ENCODE measurements around the gene ENO2.
A peak's percentile ranks its signal among the peaks of the same experiment; 100 is the strongest.

Gene ENO2

DNA sequence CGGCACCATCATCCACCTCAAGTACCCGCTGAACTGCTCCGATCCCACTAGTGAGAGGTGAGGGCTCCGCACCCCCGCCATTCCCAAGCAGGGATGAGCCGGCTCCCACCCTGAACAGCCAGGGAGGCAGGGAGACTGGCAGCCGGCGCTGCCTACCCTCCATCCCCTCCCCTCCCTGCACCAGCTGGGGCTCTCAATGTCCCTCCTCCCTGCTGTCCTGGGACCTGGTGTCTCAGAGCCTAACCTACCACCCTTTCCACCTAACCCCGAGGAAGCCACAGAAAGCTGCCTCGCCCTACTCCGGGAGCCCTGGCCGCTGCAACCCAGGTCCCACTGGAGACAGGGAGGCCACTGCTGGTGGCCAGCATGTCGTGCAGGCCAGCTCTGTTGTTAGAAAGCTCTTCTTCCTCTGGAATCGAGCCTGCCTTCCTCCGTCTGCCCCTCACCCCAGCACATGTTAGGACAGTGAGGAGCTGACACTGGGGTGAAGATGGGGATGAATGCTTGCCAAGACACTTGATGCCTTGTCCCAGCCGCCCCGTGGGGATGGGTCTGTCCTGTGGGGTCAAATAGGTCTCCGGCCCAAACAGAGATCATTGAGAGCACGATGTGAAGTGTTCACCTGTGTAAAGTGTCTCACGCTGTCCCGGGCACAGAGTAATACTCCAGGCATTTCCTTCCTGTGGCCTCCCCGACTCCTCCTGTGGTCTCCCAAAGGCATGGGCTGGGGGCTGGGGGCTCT, 37.9 kb downstream of the ENO2 start:
- DNase-seq: no peak

DNA sequence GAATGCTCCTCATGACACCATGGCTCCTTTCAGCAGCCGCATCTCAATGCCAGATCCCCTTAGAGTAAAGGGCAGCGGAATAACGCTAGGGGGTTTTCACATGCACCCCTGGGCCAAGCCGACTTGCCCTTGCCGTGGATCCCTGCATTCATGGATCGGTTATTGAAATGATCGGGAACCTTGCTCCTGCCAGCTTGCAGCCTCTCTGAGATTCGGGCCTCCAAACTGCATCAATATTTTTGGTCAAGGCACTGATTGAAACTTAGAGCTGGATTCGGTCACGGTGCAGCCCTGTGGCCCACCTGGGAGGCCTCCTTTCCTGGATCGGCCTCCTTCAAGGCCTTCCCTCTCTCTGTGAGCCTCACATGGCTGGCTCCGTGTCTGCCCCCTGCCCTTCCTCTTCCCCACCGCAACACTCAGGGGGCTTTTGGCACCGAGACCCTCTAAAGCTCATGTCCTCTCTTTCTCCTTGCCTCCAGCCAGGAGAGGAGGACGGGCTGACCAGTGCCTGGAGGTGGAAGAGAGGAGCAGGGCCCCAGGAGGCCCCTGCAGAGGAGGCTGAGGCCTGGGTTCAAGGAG, 38.6 kb downstream of the ENO2 start:
- DNase-seq: no peak

DNA sequence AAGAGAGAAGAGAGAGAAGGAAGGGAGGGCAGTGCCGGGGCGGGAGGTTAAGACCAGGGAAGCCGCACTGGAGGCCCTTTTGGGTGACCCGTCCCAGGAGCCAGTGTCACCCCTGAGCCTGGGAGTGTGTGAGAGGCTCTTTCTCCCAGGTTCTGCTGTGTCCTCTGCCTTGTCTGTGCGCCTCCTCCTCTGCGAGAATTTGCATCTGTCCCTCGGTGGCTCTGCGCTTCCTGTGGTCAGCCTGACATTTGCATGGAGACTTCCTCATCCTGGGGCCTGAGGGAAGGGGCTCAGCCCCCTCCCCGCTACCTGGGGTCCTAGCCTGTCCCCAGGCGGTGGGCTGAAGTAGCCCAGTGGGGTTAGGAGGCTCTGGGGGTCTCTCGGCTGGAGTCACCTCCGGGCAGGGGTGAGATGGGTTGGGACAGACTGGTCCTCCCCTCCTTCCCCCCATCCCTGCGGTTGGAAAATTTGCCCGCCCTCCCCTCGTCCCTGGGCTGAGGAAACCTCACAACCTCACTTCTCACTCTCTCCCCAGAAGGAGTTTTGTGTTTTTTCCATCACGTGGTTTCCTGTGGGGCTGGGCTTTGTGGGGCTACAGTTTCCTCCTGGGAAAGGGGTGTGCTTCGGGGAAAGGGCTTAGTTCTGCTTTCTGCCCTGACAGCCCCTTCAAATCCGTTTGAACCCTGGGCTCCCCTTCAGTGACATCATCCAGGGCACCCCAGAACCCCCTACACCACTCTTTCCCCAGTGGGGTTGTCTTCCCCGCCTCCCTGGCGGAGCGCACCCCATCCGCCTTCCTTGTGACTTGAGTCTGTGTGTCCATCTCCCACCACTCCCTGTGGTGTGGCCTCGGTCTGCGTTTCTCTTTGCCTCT, 39.3 kb downstream of the ENO2 start:
- no peak for DNase-seq

DNA sequence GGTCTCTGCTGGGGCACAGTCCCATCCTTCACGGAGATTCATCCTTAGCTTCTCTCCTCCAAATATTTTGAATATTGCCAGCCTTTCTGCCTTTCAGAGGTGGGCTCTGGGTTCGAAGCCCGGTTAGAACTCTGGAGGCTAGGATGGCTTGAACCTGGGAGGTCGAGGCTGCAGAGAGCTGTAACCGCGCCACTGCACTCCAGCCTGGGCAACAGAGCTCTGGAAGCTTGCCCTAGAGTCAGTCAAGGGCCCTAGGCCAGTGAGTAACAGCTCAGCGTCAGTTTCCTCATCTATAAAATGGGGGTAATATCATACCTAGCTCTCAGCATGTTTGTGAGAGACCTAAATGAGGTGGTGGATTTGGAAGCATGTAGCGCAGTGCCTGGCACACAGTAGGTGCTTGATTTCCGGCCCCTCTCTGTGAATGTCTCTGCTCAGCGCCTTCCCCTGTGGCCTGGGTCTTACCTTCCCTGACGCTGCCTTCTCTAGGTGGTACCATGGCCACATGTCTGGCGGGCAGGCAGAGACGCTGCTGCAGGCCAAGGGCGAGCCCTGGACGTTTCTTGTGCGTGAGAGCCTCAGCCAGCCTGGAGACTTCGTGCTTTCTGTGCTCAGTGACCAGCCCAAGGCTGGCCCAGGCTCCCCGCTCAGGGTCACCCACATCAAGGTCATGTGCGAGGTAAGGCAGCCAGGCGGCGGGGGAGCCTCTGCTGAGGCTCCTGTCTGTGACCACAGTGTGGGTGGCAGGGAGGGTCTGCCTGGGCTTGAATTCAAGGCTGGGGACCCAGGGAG, 40.1 kb downstream of the ENO2 start:
- DNase-seq: no peak

DNA sequence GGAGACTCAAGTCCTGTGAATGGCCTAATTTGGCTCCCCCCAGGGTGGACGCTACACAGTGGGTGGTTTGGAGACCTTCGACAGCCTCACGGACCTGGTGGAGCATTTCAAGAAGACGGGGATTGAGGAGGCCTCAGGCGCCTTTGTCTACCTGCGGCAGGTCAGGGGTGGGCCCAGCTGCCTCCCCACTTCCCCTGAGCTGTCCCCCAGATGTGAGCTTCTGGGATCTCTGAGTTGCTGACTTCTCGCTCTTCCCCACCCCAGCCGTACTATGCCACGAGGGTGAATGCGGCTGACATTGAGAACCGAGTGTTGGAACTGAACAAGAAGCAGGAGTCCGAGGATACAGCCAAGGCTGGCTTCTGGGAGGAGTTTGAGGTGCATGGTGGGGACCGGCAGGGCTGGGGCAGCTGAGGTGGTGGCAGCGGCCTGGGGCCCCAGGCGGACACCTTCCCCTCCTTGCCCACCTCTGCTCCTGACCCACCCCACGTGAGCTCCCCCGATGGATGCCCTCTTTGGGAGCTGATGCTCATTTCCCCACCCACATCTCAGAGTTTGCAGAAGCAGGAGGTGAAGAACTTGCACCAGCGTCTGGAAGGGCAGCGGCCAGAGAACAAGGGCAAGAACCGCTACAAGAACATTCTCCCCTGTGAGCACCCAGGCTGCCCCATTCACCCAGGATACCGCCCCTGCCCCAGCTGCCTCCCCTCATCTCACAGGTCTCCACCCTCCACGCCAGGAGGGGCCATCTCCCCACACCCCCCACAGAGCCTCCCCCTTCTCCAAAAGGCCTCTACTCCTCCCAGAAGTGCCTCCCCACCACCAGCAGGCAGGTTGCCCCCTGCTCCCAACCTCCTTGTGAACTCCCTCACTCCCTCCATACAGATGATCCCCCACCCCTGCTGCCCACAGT, 41.0 kb downstream of the ENO2 start:
- DNase-seq: no peak

DNA sequence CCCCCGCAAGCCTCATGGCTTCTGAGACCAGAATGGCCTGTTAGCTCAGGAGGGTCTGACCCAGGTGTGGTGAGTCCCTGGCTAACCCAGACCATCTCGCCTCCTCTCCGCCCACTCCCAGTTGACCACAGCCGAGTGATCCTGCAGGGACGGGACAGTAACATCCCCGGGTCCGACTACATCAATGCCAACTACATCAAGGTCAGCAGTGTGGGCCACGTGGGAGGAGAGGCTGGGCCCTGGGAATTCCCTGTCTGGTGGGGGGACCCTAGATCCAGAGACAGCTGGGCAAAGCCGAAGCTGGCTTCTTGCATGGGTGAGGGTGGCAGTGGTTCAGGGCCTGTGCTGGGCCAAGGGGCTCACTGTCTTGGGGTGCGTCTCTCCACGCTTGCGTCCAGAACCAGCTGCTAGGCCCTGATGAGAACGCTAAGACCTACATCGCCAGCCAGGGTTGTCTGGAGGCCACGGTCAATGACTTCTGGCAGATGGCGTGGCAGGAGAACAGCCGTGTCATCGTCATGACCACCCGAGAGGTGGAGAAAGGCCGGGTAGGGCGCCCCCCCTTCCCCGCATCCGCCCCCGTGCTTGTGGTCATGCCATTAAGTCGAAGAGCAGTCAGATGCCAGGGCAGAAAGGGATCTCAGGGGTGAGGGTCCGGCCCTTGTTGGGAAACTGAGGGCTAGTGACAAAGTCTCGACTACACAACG, 41.8 kb downstream of the ENO2 start:
- no peak for DNase-seq

DNA sequence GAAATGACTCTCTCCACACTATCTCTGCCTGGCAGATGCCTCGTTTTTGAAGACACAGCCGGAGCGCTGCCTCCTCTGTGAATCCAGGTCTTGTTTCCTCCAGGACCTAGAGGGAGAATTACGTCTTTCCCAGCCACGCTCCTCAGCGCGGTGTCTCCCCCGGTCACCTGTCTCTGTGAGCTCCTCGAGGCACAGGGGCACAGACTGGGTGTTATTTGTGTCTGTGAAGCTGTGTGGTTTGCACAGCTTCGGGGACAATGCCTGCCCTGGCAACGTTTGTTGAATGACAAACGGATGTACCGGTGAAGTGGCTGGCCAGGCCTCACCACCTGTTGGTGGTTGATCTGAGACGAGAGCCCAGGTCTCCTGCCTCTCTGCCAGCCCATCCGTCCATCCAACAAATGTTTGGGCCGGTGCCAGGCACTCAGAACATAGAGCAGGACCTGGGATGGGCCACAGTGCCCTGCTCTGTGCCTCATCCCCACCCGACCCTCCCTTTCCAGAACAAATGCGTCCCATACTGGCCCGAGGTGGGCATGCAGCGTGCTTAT, 42.8 kb downstream of the ENO2 start:
- no peak for DNase-seq

DNA sequence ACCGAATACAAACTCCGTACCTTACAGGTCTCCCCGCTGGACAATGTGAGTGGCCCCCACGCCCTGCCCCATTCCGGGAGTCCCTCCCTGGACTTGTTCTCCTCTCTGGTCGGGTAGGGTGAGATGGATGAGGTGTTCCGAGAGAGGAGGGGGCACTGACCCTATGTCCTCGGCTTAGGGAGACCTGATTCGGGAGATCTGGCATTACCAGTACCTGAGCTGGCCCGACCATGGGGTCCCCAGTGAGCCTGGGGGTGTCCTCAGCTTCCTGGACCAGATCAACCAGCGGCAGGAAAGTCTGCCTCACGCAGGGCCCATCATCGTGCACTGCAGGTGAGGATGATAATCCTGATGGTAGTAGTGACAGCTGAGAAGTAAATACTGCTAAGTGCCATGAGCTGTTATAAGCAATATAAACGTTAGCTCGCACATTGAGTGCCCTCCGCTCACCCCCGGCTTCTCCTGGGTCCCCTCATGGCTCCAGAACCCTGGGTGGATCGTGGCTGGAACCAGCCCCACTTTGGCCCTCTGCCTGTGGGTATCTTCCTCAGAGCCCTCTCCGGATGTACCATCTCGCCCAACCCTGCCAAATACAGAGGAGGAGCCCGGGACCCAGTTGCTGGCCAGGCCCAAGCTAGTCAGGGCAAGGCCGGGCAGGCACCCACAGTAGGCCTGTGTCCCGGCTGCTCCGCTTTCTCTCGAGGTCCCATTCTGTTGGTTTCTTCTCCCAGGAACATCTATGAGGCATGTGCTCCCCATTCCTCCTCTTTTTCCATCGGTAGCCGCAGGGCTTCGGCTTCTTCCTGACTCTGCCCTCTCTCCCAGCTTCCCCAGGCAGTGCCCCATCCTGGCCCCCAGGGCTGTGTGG, 43.6 kb downstream of the ENO2 start:
- no peak for DNase-seq

DNA sequence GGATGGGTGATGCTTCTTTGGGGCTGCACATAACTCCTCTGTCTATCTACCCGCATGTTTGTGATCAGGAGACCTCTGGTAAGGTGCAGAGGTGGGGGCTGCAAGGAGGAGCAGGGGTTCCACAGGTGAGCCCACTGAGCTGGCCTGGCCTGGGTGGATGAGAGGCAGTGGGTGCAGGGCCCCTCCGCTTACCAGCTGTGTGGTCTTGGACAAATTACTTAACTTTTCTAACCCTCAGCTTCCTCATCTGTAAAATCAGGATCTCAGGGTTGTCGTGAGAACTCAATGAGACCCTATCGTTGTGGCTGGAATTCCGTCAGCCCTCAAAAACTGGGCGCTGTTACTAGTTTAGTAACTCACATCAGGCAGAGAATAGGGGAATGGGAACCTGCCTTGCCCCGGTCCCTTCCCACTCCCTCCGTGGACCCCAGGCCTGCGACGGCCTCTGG, 44.3 kb downstream of the ENO2 start:
- no peak for DNase-seq

DNA sequence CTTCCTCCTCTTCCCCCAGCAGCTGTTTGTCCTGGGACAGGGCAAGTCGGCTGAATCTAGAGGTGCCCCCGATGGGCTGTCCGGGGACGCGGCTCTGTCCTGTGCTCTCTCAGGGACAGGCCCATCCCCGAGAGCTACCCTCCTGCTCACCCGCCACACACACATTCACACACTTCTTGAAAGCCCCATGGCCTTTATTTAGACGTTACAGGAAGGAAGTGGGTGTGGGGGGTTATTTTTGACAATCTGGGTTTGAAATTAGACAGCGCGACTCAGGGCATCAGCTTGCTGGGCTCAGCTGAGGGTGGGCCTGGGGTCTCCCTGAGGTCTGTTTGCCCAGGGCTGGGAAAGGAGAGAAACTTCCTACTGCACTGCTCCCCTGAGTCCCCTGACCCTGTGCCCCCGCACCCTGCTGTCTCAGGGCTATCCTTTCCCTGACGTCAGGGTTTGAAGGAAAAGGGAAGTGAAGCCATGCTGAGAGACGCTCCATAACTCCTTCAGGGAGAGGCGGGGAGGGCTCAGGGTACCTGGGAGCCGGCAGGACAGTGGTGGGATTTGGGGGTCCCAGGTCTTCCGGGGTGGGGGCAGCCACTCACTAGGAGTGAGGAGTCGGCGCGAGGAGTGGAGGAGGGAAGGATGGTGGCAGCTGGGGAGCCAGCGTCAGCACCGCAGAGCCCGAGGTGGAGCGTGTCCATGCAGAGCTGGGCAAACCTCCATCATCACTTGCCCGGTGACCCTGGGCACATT, 44.9 kb downstream of the ENO2 start:
- no peak for DNase-seq

DNA sequence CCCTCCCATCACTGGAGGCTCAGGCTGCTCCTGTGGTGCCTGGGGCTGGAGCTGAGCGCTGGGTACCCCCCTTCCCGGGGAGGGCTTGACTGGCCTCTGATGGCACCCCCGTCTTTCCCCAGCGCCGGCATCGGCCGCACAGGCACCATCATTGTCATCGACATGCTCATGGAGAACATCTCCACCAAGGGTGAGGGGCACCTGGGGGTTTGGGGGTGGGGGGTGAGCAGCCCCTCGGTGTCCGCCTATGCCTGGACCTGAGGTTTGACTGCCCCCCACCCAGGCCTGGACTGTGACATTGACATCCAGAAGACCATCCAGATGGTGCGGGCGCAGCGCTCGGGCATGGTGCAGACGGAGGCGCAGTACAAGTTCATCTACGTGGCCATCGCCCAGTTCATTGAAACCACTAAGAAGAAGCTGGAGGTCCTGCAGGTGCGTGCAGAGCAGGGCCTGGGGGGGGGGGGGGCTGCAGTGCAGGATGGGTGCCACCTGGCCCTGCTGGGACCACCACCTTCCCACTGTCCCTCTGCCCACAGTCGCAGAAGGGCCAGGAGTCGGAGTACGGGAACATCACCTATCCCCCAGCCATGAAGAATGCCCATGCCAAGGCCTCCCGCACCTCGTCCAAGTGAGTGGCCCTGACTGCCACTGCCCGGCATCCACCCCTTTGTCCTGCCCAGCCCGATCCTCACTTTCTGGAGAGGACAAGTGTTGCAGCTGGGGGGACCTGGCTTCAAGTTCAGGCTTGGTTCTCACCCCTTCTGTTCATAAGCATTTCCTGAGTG, 45.6 kb downstream of the ENO2 start:
- DNase-seq: no peak

DNA sequence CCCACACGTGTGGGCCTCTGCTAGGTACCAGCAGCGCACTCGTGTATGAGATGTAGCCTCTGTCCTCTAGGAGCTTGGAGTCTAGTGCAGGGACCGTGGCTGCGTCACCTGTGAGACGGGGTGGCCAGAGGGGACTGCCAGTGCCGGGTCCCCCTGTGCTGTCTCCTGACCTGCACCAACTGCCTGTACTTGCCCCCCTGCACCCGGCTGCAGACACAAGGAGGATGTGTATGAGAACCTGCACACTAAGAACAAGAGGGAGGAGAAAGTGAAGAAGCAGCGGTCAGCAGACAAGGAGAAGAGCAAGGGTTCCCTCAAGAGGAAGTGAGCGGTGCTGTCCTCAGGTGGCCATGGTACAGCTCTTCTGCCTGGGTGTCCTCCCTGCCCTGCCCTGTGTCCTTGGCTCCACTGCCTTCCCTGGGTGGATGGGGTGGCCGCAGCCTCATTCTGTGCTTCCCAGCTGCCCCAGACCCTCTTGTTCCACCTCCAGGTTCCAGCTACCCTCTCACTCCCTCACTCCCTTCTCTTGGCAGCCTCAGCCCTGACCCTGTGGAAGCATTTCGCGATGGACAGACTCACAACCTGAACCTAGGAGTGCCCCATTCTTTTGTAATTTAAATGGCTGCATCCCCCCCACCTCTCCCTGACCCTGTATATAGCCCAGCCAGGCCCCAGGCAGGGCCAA, 46.4 kb downstream of the ENO2 start:
- DNase-seq: no peak

DNA sequence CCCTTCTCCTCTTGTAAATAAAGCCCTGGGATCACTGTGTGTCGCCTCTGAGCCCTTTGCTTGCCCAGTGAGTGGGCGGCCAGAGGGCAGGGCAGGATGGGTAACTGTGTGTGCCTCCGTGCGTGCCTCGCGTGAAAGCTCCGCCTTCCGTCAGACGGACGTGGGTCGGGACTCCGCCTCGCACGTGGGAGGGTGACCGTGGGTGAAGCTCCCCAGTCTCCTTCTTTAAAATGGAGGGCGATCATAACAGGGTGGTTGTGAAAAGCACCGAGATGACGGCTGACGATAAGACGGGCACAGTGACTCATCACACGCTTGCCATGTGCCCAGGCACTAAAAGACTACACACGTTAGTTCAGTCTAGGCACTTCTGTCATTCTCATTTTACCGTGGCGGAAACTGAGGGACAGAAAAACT, 46.9 kb downstream of the ENO2 start:
- no peak for DNase-seq

DNA sequence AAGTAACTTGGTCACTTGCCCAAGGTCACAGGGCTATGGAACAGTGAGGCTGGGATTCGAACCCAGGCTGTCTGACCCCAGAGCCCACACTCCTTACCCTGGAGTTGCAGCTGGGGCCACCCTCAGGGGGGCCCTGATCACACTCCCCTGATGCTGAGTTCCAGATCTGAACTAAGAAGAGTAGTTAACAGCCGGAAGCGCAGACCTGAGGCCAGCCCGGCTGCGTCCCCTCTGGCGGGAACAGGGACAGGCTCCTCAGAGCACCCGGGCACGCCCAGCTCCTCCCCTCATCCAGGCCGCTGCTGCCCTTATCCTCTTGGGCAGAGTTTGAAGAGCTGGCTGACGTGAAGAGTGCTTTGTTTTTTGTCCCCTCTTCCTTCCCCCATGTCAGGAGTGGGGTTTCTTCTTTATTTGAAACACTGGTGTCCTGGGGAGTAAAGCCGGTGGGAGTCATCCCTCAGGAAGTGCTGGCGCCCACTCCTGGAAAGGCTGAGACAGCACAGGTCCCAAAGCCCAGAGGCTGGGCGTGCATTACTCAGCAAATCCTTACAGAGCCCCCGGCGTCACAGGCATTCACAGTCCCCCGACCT, 47.4 kb downstream of the ENO2 start:
- DNase-seq: peak; percentile 48

DNA sequence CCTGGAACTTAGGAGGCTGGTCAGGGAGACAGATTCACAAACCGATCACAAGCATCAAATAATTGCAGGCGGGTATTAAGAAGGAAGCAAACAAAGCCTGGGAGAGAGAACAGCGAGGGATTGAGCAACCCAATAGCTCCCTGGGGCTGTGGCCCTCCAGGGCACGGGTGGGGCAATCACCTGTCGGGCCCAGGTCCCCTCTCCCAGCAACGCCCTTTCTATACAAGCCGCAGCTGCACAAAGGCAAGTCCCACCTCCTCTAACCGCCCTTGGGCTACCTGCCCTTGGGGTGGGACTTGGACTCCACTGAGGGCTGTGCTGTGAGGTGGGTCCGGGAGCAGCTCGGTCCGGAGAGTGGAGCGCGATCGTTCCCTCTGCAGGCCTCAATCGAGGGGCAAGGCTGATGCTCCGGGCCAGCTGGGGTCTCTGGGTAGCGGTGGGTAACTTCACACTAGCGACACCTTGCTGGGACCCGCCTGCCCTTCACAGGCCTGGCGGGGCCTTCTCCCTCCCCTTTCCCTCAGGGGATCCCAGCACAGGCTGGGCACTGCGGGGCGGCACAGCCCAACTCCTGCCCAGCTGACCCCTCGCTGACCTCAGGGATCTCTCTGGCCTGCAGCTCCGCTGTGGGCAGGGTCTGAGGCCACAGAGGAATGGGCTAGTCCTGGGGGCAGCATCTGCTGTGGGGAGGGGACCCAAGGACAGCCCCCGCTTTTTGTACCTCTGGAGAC, 48.1 kb downstream of the ENO2 start:
- DNase-seq: peak; percentile 44

DNA sequence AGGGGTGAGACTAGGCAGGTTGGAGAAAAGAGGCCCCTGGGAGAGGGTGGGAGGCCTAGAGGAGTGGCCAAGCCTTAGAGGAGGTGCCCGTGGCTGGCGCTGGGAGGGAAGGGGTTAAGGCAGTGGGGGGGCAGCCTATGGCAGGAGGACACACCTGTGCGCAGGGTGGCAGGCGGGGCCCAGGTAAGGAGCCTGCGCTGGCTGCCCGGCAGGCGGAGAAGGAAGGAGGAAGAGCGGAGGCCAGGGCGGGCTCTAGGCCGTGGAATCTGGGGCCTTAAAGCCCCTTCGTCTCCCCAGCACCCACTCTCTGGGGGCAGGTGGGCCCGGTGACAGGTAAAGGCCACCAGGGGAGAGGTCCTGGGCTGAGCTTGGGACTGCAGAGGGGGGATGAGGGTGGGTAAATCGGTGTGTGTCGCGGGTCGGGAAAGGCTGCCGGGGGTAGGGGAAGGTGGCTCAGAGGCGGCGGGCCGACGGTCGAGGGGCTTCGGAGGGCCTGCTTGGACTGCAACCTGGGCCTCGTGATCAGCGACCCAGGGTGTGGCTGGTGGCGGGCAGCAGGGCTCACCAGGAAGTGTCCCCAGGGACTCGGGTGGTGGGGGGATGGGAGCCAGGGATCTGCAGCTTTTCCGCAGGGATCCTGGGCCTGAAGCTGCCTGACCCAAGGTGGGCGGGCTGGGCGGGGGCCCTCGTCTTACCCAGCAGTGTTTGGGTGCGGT, 48.8 kb downstream of the ENO2 start:
- DNase-seq: no peak

Data from SHP77 treated with DMSO at 0.1 percent for 48 hours (cell line).